Gastrocnemius medialis (tissue), 4 donors: Measurements from ENCODE around the gene WWOX. TPM values are rescaled to one million over a fixed set of nuclear protein-coding genes. Genes with fewer than 3 reads are reported as not detected.

Experiments used
- ATAC-seq, 2 donors: fragments of 150-250 bp; one replicate each; pipeline ENCODE4 v1.9.1; 2016
- DNase-seq, 2 donors: peaks; one replicate each; pipeline ENCODE4 v3.0.0-alpha.2; 2019
- H3K27ac ChIP-seq, 4 donors: fragments of 200-600 bp; sonication (generic); 1 replicate in 1 of 4; 2 replicates in 3 of 4; pipeline ENCODE4 v1.5.1; 2016 to 2018; ENCODE audit warnings: mild to moderate bottlenecking in 2 of 4, moderate library complexity in 1 of 4
- H3K27me3 ChIP-seq, 3 donors: fragments of 200-600 bp; sonication (generic) in 2 of 3; 1 replicate in 1 of 3; 2 replicates in 2 of 3; pipeline versions ENCODE4 v1.5.1 to v1.6.0; 2016 to 2019; ENCODE audit warnings: mild to moderate bottlenecking in 1 of 3, moderate library complexity in 1 of 3
- H3K36me3 ChIP-seq, 2 donors: fragments of 200-600 bp; sonication (generic) in 1 of 2; one replicate each; pipeline ENCODE4 v1.5.1; 2017 to 2018
- H3K4me1 ChIP-seq, 2 donors: fragments of 200-600 bp; sonication (generic) in 1 of 2; one replicate each; pipeline ENCODE4 v1.5.1; 2016 to 2017; ENCODE audit warnings: mild to moderate bottlenecking in 2 of 2
- H3K4me3 ChIP-seq, 4 donors: fragments of 200-600 bp; sonication (generic) in 3 of 4; 1 replicate in 1 of 4; 2 replicates in 3 of 4; pipeline ENCODE4 v1.5.1; 2016 to 2019; ENCODE audit warnings: mild to moderate bottlenecking in 2 of 4
- H3K9me3 ChIP-seq, 3 donors: fragments of 200-600 bp; sonication (generic) in 2 of 3; 1 replicate in 1 of 3; 2 replicates in 2 of 3; pipeline ENCODE4 v1.5.1; 2016 to 2019
- CTCF ChIP-seq, 5 experiments: fragments of 450-650 bp in 3 of 5; fragments of 200-600 bp in 2 of 5; sonication (generic) in 2 of 5; IDR thresholded peaks in 4 of 5; conservative IDR thresholded peaks in 1 of 5; 1 replicate in 4 of 5; 2 replicates in 1 of 5; pipeline ENCODE4 v1.5.1; 2016 to 2019; ENCODE audit warnings: antibody characterized with exemption in 5 of 5, mild to moderate bottlenecking in 3 of 5, moderate library complexity in 3 of 5
- POLR2A ChIP-seq, 2 donors: fragments of 450-650 bp; IDR thresholded peaks; one replicate each; pipeline ENCODE4 v1.6.1; 2017; ENCODE audit warnings: antibody characterized with exemption in 2 of 2, mild to moderate bottlenecking in 2 of 2, moderate library complexity in 2 of 2
- in situ Hi-C, 4 donors: fragments of 200-750 bp; cut with MboI; loops; one replicate each; pipeline versions ENCODE4 v1.15.0 to v1.8.0; 2017; ENCODE audit warnings: low sequenced_read_pairs in 4 of 4
- intact Hi-C: fragments of 100-400 bp; cut with DNase I; formaldehyde crosslinking; loops from one replicate; pipeline ENCODE4 v1.15.1; 2023; ENCODE audit warnings: low total_unique reads
- total RNA-seq, 4 donors: library from RNA; depleted of rRNA; stranded (reverse); fragments of >200 nt; gene quantifications; one replicate each; pipeline versions ENCODE4 v1.1.0 to v1.2.3, GENCODE V29; 2016

WWOX gene
- total RNA-seq, 4 donors from 2014 or later, result 3.3 to 13.0 (median 6.0) TPM

GRCh38 chr16:78432451-78432850, 333.0 kb downstream of the WWOX start:
- H3K27ac ChIP-seq, result no peak overlapping the region
- intact Hi-C loops, result no loop called here
- H3K9me3 ChIP-seq, result no peaks in the 10 kb centered on the region
- no peaks in the 10 kb centered on the region for H3K27me3 ChIP-seq
- TF ChIP-seq CTCF (IDR thresholded peaks at IDR 0.05 in 4 of 5, conservative IDR thresholded peaks at IDR 0.05 in 1 of 5), result no peak
- TF ChIP-seq POLR2A (IDR thresholded peaks at IDR 0.05), result no peak
- ATAC-seq, result no peak
- no peak overlapping the region for H3K4me3 ChIP-seq
- in situ Hi-C loops, result loop anchor here in 1 of 4 donors (25.0 kb wide), 1 partner anchor 295 kb away; no protein-coding TSS in a partner anchor
- no peak for DNase-seq
- H3K36me3 ChIP-seq, result no peaks in the 10 kb centered on the region
- no peaks in the 10 kb centered on the region for H3K4me1 ChIP-seq

GRCh38 chr16:78433116-78433515, 333.7 kb downstream of the WWOX start:
- TF ChIP-seq POLR2A (IDR thresholded peaks at IDR 0.05) (no peak), CTCF (IDR thresholded peaks at IDR 0.05 in 4 of 5, conservative IDR thresholded peaks at IDR 0.05 in 1 of 5) (no peak)
- intact Hi-C loops, result no loop called here
- Histone ChIP-seq H3K36me3 (no peaks in the 10 kb centered on the region), H3K27me3 (no peaks in the 10 kb centered on the region), H3K9me3 (no peaks in the 10 kb centered on the region), H3K4me3 (no peak overlapping the region), H3K27ac (no peak overlapping the region), H3K4me1 (no peaks in the 10 kb centered on the region)
- in situ Hi-C loops, result loop anchor here in 1 of 4 donors (25.0 kb wide), 1 partner anchor 296 kb away; no protein-coding TSS in a partner anchor
- DNase-seq (no peak), ATAC-seq (no peak)

DNA sequence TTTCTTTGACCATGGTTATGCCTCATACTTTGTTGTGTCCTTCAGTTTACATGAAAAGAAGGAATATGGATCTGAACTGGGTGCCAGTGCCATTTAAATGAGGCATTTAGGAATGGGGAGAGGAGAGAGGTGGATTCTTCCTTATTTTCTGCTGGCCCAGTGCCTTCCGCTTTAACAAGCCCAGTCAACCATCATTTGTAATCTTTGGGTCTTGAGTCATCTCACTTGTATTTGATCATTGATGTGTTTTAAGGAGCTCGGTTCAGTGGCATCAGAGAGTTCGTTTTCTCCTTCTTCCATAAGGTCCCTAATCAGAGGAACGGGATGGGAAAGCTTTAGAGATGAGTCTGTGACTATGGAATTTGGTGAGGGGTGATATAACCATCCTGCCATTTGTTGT, 334.9 kb downstream of the WWOX start:
- Histone ChIP-seq H3K9me3 (no peaks in the 10 kb centered on the region), H3K4me1 (no peaks in the 10 kb centered on the region), H3K27ac (no peak overlapping the region), H3K27me3 (no peaks in the 10 kb centered on the region), H3K36me3 (no peaks in the 10 kb centered on the region), H3K4me3 (no peak overlapping the region)
- ATAC-seq, result no peak
- no peak for DNase-seq
- in situ Hi-C loops (loop anchor here in 1 of 4 donors (25.0 kb wide), 1 partner anchor 297 kb away; no protein-coding TSS in a partner anchor), intact Hi-C loops (no loop called here)
- no peak for TF ChIP-seq POLR2A (IDR thresholded peaks at IDR 0.05)
- TF ChIP-seq CTCF (IDR thresholded peaks at IDR 0.05 in 4 of 5, conservative IDR thresholded peaks at IDR 0.05 in 1 of 5), result no peak

GRCh38 chr16:78435260-78435659, 335.8 kb downstream of the WWOX start:
- TF ChIP-seq POLR2A (IDR thresholded peaks at IDR 0.05) (no peak), CTCF (IDR thresholded peaks at IDR 0.05 in 4 of 5, conservative IDR thresholded peaks at IDR 0.05 in 1 of 5) (no peak)
- ATAC-seq (no peak), DNase-seq (no peak)
- in situ Hi-C loops, result loop anchor here in 1 of 4 donors (25.0 kb wide), 1 partner anchor 298 kb away; no protein-coding TSS in a partner anchor
- no peak overlapping the region for H3K27ac ChIP-seq
- intact Hi-C loops, result loop anchor here (5.0 kb wide), 1 partner anchor 208 kb away; no protein-coding TSS in a partner anchor
- no peaks in the 10 kb centered on the region for H3K27me3 ChIP-seq
- no peaks in the 10 kb centered on the region for H3K4me1 ChIP-seq
- no peaks in the 10 kb centered on the region for H3K36me3 ChIP-seq
- H3K9me3 ChIP-seq, result no peaks in the 10 kb centered on the region
- H3K4me3 ChIP-seq, result no peak overlapping the region

DNA sequence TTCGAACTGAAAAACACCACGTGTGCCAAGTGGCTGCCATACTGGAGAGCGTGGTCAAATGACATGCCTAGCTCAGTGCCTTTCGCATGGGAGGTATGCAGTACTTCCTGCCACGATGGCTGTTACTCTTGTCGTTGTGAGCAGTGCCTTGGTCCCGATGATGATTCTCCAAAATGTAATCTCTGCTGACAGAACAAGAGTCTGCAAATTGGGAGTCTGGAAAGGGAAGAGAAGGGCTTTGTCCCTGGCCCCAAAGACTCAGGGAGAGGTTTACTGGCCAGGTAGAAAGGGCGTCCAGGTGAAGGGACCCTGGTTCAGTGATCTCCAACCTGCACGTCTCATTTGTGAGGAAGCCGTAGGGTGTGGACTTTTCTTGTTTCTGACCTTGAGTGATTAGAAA, 336.6 kb downstream of the WWOX start:
- TF ChIP-seq CTCF (IDR thresholded peaks at IDR 0.05 in 4 of 5, conservative IDR thresholded peaks at IDR 0.05 in 1 of 5) (no peak), POLR2A (IDR thresholded peaks at IDR 0.05) (no peak)
- Histone ChIP-seq H3K27ac (no peak overlapping the region), H3K9me3 (no peaks in the 10 kb centered on the region), H3K4me1 (no peaks in the 10 kb centered on the region), H3K36me3 (no peaks in the 10 kb centered on the region), H3K27me3 (no peaks in the 10 kb centered on the region), H3K4me3 (no peak overlapping the region)
- DNase-seq (no peak), ATAC-seq (no peak)
- in situ Hi-C loops, result loop anchor here in 1 of 4 donors (25.0 kb wide), 1 partner anchor 299 kb away; no protein-coding TSS in a partner anchor
- intact Hi-C loops, result loop anchor here (5.0 kb wide), 1 partner anchor 209 kb away; no protein-coding TSS in a partner anchor
